ENCODE measurements around the gene PSMD6. TPM values are rescaled to one million over a fixed set of nuclear protein-coding genes. Genes with fewer than 3 reads are reported as not detected.

The PSMD6 gene
- total and polyA plus RNA-seq, 5 donors from 2014 or later, result 86.7 to 139 (median 124) TPM

GRCh38 chr3:64039981-64040733, 16.9 kb upstream of the PSMD6 start:
- no peaks in the 10 kb centered on the region for H3K36me3 ChIP-seq (ENCODE audit: control insufficient read depth, insufficient read depth, low read length)
- no peak overlapping the region for H3K4me3 ChIP-seq (ENCODE audit: low read depth, low read length)
- peak overlapping the region in 1 of 3 donors; percentile 15 for H3K27ac Mint-ChIP-seq
- H3K36me3 Mint-ChIP-seq, result no peaks in the 10 kb centered on the region
- DNase-seq (no peak), ATAC-seq (ENCODE audit: low read depth in 2 of 2) (no peak)
- no peaks in the 10 kb centered on the region for H3K4me1 ChIP-seq (ENCODE audit: control insufficient read depth, insufficient read depth, low read length, poor library complexity, severe bottlenecking)
- no peaks in the 10 kb centered on the region for H3K4me1 Mint-ChIP-seq
- H3K27me3 ChIP-seq (ENCODE audit: control insufficient read depth, insufficient read depth, low read length), result peaks cover 17% of the 10 kb centered on the region
- no peaks in the 10 kb centered on the region for H3K9me3 ChIP-seq (ENCODE audit: control insufficient read depth in 2 of 2, low read length in 2 of 2)
- H3K27ac ChIP-seq (ENCODE audit: insufficient read depth, low read length, poor library complexity, severe bottlenecking), result no peak overlapping the region
- H3K9me3 Mint-ChIP-seq, result peaks cover 0 to 3% (median 0%) of the 10 kb centered on the region in 7 donors
- H3K4me3 Mint-ChIP-seq, result no peak overlapping the region
- H3K27me3 Mint-ChIP-seq, result peaks cover 53% of the 10 kb centered on the region

GRCh38 chr3:64039332-64039731, 16.0 kb upstream of the PSMD6 start:
- Mint-ChIP-seq H3K9me3 (peaks cover 0 to 3% (median 1%) of the 10 kb centered on the region in 7 donors), H3K4me1 (no peaks in the 10 kb centered on the region), H3K27me3 (peaks cover 60% of the 10 kb centered on the region), H3K4me3 (no peak overlapping the region), H3K36me3 (no peaks in the 10 kb centered on the region), H3K27ac (no peak overlapping the region)
- H3K27me3 ChIP-seq (ENCODE audit: control insufficient read depth, insufficient read depth, low read length), result peaks cover 17% of the 10 kb centered on the region
- H3K9me3 ChIP-seq (ENCODE audit: control insufficient read depth in 2 of 2, low read length in 2 of 2), result peaks cover 0 to 1% of the 10 kb centered on the region in 2 experiments
- no peak overlapping the region for H3K27ac ChIP-seq (ENCODE audit: insufficient read depth, low read length, poor library complexity, severe bottlenecking)
- ATAC-seq (ENCODE audit: low read depth in 2 of 2) (no peak), DNase-seq (no peak)
- no peak overlapping the region for H3K4me3 ChIP-seq (ENCODE audit: low read depth, low read length)
- H3K36me3 ChIP-seq (ENCODE audit: control insufficient read depth, insufficient read depth, low read length), result no peaks in the 10 kb centered on the region
- H3K4me1 ChIP-seq (ENCODE audit: control insufficient read depth, insufficient read depth, low read length, poor library complexity, severe bottlenecking), result no peaks in the 10 kb centered on the region

- peaks cover 0 to 8% of the 10 kb centered on the region in 2 experiments for H3K9me3 ChIP-seq (ENCODE audit: control insufficient read depth in 2 of 2, low read length in 2 of 2)
- H3K27ac ChIP-seq (ENCODE audit: insufficient read depth, low read length, poor library complexity, severe bottlenecking), result no peak overlapping the region
- H3K4me3 ChIP-seq (ENCODE audit: low read depth, low read length), result no peak overlapping the region
- no peaks in the 10 kb centered on the region for H3K4me1 Mint-ChIP-seq
- peaks cover 17% of the 10 kb centered on the region for H3K27me3 ChIP-seq (ENCODE audit: control insufficient read depth, insufficient read depth, low read length)
- no peaks in the 10 kb centered on the region for H3K36me3 ChIP-seq (ENCODE audit: control insufficient read depth, insufficient read depth, low read length)
- peaks cover 59% of the 10 kb centered on the region for H3K27me3 Mint-ChIP-seq
- no peak overlapping the region for H3K27ac Mint-ChIP-seq
- H3K9me3 Mint-ChIP-seq, result peaks cover 0 to 5% (median 3%) of the 10 kb centered on the region in 7 donors
- ATAC-seq (ENCODE audit: low read depth in 2 of 2), result no peak
- no peaks in the 10 kb centered on the region for H3K4me1 ChIP-seq (ENCODE audit: control insufficient read depth, insufficient read depth, low read length, poor library complexity, severe bottlenecking)
- H3K36me3 Mint-ChIP-seq, result no peaks in the 10 kb centered on the region
- no peak for DNase-seq
- no peak overlapping the region for H3K4me3 Mint-ChIP-seq
Measured at GRCh38 chr3:64038253-64038767, 15.0 kb upstream of the PSMD6 start.

GRCh38 chr3:64037084-64037483, 13.8 kb upstream of the PSMD6 start:
- Histone ChIP-seq H3K36me3 (ENCODE audit: control insufficient read depth, insufficient read depth, low read length) (no peaks in the 10 kb centered on the region), H3K4me1 (ENCODE audit: control insufficient read depth, insufficient read depth, low read length, poor library complexity, severe bottlenecking) (no peaks in the 10 kb centered on the region), H3K4me3 (ENCODE audit: low read depth, low read length) (no peak overlapping the region), H3K27ac (ENCODE audit: insufficient read depth, low read length, poor library complexity, severe bottlenecking) (no peak overlapping the region), H3K27me3 (ENCODE audit: control insufficient read depth, insufficient read depth, low read length) (peaks cover 17% of the 10 kb centered on the region), H3K9me3 (ENCODE audit: control insufficient read depth in 2 of 2, low read length in 2 of 2) (peaks cover 0 to 8% of the 10 kb centered on the region in 2 experiments)
- Mint-ChIP-seq H3K9me3 (peaks cover 0 to 7% (median 3%) of the 10 kb centered on the region in 7 donors), H3K4me1 (no peaks in the 10 kb centered on the region), H3K36me3 (no peaks in the 10 kb centered on the region), H3K27me3 (peaks cover 50% of the 10 kb centered on the region), H3K4me3 (no peak overlapping the region), H3K27ac (no peak overlapping the region)
- ATAC-seq (ENCODE audit: low read depth in 2 of 2) (no peak), DNase-seq (no peak)

- Histone ChIP-seq H3K9me3 (ENCODE audit: control insufficient read depth in 2 of 2, low read length in 2 of 2) (peaks cover 0 to 8% of the 10 kb centered on the region in 2 experiments), H3K27me3 (ENCODE audit: control insufficient read depth, insufficient read depth, low read length) (peaks cover 21% of the 10 kb centered on the region), H3K4me1 (ENCODE audit: control insufficient read depth, insufficient read depth, low read length, poor library complexity, severe bottlenecking) (peaks cover 10% of the 10 kb centered on the region), H3K36me3 (ENCODE audit: control insufficient read depth, insufficient read depth, low read length) (no peaks in the 10 kb centered on the region), H3K27ac (ENCODE audit: insufficient read depth, low read length, poor library complexity, severe bottlenecking) (no peak overlapping the region), H3K4me3 (ENCODE audit: low read depth, low read length) (no peak overlapping the region)
- no peak for ATAC-seq (ENCODE audit: low read depth in 2 of 2)
- no peak for DNase-seq
- H3K9me3 Mint-ChIP-seq, result peaks cover 0 to 7% (median 3%) of the 10 kb centered on the region in 7 donors
- no peak overlapping the region for H3K27ac Mint-ChIP-seq
- H3K27me3 Mint-ChIP-seq, result peaks cover 53% of the 10 kb centered on the region
- no peak overlapping the region for H3K4me3 Mint-ChIP-seq
- H3K36me3 Mint-ChIP-seq, result no peaks in the 10 kb centered on the region
- peaks cover 0 to 6% (median 5%) of the 10 kb centered on the region in 4 donors for H3K4me1 Mint-ChIP-seq
Measured at GRCh38 chr3:64033069-64033468, 9.8 kb upstream of the PSMD6 start.

- Histone ChIP-seq H3K36me3 (ENCODE audit: control insufficient read depth, insufficient read depth, low read length) (no peaks in the 10 kb centered on the region), H3K9me3 (ENCODE audit: control insufficient read depth in 2 of 2, low read length in 2 of 2) (peaks cover 0 to 8% of the 10 kb centered on the region in 2 experiments), H3K4me1 (ENCODE audit: control insufficient read depth, insufficient read depth, low read length, poor library complexity, severe bottlenecking) (peaks cover 10% of the 10 kb centered on the region), H3K27ac (ENCODE audit: insufficient read depth, low read length, poor library complexity, severe bottlenecking) (no peak overlapping the region), H3K4me3 (ENCODE audit: low read depth, low read length) (no peak overlapping the region), H3K27me3 (ENCODE audit: control insufficient read depth, insufficient read depth, low read length) (peaks cover 20% of the 10 kb centered on the region)
- peaks cover 55% of the 10 kb centered on the region for H3K27me3 Mint-ChIP-seq
- H3K27ac Mint-ChIP-seq, result no peak overlapping the region
- no peaks in the 10 kb centered on the region for H3K36me3 Mint-ChIP-seq
- H3K9me3 Mint-ChIP-seq, result peaks cover 0 to 7% (median 3%) of the 10 kb centered on the region in 7 donors
- ATAC-seq (ENCODE audit: low read depth in 2 of 2) (no peak), DNase-seq (no peak)
- peaks cover 0 to 6% (median 5%) of the 10 kb centered on the region in 4 donors for H3K4me1 Mint-ChIP-seq
- H3K4me3 Mint-ChIP-seq, result peak overlapping the region in 3 of 4 donors; percentile 15 to 53 (median 25)
Measured at GRCh38 chr3:64031540-64032508, 8.5 kb upstream of the PSMD6 start.

GRCh38 chr3:64030741-64031140, 7.4 kb upstream of the PSMD6 start:
- peak overlapping the region; percentile 28 to 88 (median 84) for H3K4me3 Mint-ChIP-seq
- peak overlapping the region in 2 of 3 donors; percentile 36 to 70 for H3K27ac Mint-ChIP-seq
- no peaks in the 10 kb centered on the region for H3K36me3 Mint-ChIP-seq
- Histone ChIP-seq H3K27me3 (ENCODE audit: control insufficient read depth, insufficient read depth, low read length) (peaks cover 22% of the 10 kb centered on the region), H3K36me3 (ENCODE audit: control insufficient read depth, insufficient read depth, low read length) (no peaks in the 10 kb centered on the region), H3K4me3 (ENCODE audit: low read depth, low read length) (peak overlapping the region; percentile 76), H3K9me3 (ENCODE audit: control insufficient read depth in 2 of 2, low read length in 2 of 2) (peaks cover 0 to 8% of the 10 kb centered on the region in 2 experiments), H3K4me1 (ENCODE audit: control insufficient read depth, insufficient read depth, low read length, poor library complexity, severe bottlenecking) (peaks cover 10% of the 10 kb centered on the region), H3K27ac (ENCODE audit: insufficient read depth, low read length, poor library complexity, severe bottlenecking) (no peak overlapping the region)
- peaks cover 0 to 6% (median 5%) of the 10 kb centered on the region in 4 donors for H3K4me1 Mint-ChIP-seq
- peaks cover 0 to 7% (median 3%) of the 10 kb centered on the region in 7 donors for H3K9me3 Mint-ChIP-seq
- DNase-seq (peak; percentile 64 to 75 (median 70)), ATAC-seq (ENCODE audit: low read depth in 2 of 2) (peak; percentile 88 to 92)
- peaks cover 49% of the 10 kb centered on the region for H3K27me3 Mint-ChIP-seq

All from CD4-positive, CD25-positive, alpha-beta regulatory T cell (primary cell).